Suprapubic skin (tissue), 3 donors: ENCODE data around the gene LINC01488.

Experiments
- POLR2AphosphoS5 ChIP-seq, 3 donors: sonication (generic); formaldehyde crosslinking; IDR thresholded peaks; one replicate each; pipeline ENCODE4 v1.6.1; 2017; ENCODE audit warnings: antibody characterized with exemption in 3 of 3
- TF ChIP-seq, protein P1 (sequence below), 2 donors: fragments of 200-600 bp in 1 of 2; fragments of 450-650 bp in 1 of 2; sonication (generic) in 1 of 2; IDR thresholded peaks; one replicate each; pipeline ENCODE4 v1.5.1; 2016 to 2019; ENCODE audit warnings: antibody characterized with exemption in 2 of 2, mild to moderate bottlenecking in 1 of 2, moderate library complexity in 1 of 2

- TF ChIP-seq, protein P1, sequence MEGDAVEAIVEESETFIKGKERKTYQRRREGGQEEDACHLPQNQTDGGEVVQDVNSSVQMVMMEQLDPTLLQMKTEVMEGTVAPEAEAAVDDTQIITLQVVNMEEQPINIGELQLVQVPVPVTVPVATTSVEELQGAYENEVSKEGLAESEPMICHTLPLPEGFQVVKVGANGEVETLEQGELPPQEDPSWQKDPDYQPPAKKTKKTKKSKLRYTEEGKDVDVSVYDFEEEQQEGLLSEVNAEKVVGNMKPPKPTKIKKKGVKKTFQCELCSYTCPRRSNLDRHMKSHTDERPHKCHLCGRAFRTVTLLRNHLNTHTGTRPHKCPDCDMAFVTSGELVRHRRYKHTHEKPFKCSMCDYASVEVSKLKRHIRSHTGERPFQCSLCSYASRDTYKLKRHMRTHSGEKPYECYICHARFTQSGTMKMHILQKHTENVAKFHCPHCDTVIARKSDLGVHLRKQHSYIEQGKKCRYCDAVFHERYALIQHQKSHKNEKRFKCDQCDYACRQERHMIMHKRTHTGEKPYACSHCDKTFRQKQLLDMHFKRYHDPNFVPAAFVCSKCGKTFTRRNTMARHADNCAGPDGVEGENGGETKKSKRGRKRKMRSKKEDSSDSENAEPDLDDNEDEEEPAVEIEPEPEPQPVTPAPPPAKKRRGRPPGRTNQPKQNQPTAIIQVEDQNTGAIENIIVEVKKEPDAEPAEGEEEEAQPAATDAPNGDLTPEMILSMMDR (IDR thresholded peaks at IDR 0.05) = no peak
- TF ChIP-seq POLR2AphosphoS5 (IDR thresholded peaks at IDR 0.05) = no peak
These were observed 5.9 kb downstream of the LINC01488 start for GRCh38 chr11:69487391-69487790.
